Activated CD8-positive, alpha-beta memory T cell treated with anti-CD3 and anti-CD28 coated beads for 24 hours (primary cell): ENCODE data around the gene OVCH2.
"Not testable (repeated sequence)": the region's sequence is repeated elsewhere in the genome, so short reads cannot be mapped to it uniquely, and the experiment has no call there.

ENCODE experiments used
- DNase-seq: peaks from one replicate; pipeline ENCODE4 v3.0.0-alpha.2; 2020

Gene OVCH2, protein sequence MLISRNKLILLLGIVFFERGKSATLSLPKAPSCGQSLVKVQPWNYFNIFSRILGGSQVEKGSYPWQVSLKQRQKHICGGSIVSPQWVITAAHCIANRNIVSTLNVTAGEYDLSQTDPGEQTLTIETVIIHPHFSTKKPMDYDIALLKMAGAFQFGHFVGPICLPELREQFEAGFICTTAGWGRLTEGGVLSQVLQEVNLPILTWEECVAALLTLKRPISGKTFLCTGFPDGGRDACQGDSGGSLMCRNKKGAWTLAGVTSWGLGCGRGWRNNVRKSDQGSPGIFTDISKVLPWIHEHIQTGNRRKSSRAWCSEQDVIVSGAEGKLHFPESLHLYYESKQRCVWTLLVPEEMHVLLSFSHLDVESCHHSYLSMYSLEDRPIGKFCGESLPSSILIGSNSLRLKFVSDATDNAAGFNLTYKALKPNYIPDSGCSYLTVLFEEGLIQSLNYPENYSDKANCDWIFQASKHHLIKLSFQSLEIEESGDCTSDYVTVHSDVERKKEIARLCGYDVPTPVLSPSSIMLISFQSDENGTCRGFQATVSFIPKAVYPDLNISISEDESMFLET

DNA sequence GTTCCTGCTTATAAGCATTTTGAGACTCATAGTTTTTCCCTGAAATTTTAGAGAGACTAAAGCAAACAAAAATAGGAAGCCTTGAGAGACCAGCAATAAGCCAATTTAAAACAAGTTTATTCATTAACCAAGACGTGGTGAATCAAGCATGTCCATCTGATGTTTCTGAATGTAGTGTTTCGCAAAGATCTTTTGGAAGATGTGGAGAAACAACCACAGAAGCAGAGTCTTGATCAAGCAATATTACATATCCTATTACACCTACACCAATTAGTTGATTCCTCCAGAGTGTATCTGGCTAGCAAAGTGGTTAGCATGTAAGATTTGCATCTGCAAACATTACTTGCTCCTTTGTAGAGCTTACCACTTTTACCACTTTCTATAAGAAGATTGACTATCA is at the start of gene OVCH2:
OVCH2 (minus strand) TSS at position 101 of the 400 bp plus-strand sequence; CDS start at position 18, 83 bp downstream.
- no peak for DNase-seq

DNA sequence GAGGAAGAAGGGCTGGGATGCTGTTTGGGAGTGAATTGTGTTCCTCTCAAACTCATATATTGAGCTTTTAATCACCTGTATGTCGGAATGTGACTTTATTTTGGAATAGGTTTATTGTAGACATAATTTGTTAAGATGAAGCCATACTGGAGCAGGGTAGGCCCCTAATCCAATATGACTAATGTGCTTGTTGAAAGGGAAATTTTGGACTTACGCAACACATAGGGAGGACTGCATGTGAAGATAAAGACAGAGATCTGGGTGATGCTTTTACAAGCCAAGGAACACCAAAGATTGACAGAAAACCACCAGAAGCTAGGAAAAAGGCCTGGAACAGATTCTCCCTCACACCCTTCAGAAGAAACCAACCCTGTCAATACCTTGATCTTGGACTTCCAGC is 43.2 kb upstream of the OVCH2 start:
- DNase-seq, result no peak

DNA sequence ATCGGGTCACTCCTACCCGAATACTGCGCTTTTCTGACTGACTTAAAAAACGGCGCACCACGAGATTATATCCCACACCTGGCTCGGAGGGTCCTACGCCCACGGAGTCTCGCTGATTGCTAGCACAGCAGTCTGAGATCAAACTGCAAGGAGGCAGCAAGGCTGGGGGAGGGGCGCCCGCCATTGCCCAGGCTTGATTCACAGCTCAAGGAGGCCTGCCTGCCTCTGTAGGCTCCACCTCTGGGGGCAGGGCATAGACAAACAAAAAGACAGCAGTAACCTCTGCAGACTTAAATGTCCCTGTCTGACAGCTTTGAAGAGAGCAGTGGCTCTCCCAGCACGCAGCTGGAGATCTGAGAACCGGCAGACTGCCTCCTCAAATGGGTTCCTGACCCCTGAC is 28.5 kb upstream of the OVCH2 start:
- not testable (repeated sequence) for DNase-seq

DNA sequence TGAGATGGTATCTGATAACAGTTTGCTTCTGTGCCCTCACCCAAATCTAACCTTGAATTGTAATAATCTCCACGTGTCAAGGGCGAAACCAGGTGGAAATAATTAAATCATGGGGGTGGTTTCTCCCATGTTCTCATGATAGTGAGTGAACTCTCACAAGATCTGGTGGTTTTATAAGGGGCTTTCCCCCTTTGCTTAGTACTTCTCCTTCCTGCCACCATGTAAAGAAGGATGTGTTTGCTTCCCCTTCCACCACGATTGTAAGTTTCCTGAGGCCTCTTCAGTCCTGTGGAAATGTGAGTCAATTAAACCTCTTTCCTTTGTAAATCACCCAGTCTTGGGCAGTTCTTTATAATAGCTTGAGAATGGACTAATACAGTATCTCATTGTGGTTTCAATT is 8.5 kb upstream of the OVCH2 start:
- DNase-seq, result no peak

DNA sequence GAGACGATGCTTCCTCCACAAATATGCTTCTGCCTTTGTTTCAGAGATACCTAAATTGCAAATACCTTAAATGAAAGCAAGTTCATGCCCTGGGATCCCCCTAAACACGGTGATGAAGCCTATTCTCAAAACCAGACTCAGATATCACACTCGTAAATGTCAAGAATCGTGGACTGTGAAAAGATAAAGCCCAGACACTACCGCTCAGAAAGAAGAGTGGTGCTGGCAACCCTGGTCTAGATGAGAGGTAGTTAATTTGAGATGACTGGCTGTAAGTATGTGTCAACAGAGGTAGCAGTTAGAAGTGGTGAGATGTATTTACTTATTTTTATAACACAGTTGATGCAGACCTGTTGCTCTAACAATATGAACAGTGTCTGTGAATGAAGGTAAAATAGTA is 2.5 kb downstream of the OVCH2 start:
- no peak for DNase-seq

DNA sequence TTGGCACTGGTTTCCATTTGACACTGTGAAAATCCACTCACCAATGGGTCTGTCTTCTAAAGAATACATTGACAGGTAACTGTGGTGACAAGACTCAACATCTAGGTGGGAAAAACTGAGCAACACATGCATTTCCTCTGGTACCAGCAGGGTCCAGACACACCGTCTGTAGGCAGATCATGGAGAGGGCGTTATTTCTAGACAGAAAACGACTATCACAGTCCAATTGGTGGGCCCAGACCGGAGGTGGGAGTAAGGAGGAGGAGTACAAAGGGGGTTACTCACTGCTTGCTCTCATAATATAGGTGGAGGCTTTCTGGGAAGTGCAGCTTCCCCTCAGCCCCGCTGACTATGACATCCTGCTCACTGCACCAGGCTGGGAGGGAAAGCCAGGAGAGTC is 9.9 kb downstream of the OVCH2 start:
- no peak for DNase-seq

DNA sequence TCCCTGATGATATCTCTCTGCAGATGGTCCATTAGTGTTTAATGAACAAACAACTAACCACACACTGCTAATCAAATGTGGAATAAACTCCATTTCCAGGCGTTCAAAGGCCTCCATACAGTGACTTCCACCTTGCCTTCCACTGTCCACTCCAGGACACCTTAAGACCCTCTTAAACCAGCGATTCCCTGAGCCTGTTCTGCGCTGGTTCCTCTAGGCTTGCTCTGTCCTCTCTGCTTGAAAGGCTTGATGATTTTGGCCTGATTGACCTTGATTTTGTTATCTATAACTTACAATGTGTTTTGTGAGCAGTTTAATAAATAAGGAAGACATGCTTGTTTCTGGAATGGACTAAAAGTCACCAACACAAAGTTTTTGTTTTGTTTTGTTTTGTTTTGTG is 12.0 kb downstream of the OVCH2 start:
- DNase-seq, result no peak

DNA sequence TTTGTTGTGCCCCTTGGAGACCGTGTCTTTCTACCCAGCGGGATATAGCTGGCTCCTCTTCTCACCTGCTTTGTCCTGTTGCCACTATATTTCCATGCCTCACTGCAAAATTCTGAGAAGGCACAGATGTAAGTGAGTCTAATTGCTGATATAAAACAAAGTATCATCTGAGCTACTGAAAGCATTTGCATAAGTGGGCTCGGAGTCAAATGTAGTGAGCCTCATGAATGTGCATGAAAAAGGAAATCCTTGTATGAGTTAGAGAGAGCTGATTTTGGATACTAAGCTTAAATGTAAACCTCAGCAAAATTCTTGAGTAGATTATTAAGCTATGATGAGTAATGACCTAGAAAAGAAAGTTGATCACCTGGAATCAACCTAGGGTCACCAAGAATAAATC is 13.9 kb downstream of the OVCH2 start:
- no peak for DNase-seq

DNA sequence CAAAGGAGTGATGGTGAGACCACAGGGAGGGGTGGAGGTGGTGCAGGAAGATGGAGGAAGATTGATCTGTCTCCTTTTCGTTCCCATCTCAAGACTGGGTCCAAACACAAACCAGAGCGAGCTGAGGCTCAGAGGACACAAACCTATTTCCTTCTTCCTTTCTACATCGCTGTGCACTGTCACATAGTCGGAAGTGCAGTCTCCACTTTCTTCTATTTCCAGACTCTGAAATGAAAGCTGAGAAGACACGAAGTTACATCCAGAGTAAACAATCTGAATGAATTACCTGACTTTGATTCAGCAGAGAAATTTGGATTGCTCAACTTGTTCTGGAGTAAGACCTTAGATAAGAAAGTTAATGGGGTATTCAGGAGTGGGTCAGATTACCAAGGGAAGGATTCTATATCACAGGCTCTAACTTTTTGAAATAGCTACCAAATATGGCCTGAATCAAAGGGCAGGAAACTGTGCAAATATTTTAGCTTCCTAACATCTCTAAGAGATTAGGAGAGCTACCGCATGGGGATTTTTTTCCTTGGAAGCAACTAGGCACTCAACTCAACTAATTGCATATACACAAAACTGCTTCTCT is 14.4 kb downstream of the OVCH2 start:
- DNase-seq, result no peak

DNA sequence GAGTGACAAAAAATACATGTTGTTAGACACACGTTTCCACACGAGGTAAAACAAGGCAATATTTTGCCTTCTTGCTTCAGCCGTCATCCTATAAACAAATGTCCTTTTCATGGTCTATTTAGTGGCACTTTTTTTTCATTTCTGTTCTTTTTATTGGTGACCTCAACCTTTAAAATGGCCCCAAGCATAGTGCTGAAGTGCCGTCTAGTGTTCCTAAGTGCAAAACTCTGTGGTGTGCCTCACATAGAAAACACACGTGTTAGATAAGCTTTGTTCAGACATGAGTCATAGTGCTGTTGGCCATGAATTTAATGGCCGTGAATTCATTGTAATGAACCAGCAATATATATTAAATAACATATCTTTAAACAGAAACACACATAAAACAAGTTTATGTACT is 15.6 kb downstream of the OVCH2 start:
- no peak for DNase-seq

DNA sequence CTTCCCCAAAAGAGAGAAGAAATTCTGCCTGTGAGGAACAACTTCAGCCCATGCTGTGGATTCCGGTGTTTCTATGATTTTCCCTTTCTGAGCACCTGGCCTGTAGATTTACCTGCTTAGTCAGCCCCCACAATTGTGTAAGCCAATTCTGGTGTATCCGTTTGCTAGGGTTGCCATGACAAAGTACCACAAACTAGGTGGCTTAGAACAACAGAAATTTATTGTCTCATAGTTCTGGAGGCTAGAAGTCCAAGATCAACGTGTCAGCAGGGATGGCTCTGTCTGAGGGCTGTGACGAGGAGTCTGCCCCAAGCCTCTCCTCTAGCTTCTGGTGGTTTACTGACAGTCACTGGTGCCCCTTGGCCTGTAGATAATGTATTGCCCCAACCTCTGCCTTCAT is 17.0 kb downstream of the OVCH2 start:
- no peak for DNase-seq

DNA sequence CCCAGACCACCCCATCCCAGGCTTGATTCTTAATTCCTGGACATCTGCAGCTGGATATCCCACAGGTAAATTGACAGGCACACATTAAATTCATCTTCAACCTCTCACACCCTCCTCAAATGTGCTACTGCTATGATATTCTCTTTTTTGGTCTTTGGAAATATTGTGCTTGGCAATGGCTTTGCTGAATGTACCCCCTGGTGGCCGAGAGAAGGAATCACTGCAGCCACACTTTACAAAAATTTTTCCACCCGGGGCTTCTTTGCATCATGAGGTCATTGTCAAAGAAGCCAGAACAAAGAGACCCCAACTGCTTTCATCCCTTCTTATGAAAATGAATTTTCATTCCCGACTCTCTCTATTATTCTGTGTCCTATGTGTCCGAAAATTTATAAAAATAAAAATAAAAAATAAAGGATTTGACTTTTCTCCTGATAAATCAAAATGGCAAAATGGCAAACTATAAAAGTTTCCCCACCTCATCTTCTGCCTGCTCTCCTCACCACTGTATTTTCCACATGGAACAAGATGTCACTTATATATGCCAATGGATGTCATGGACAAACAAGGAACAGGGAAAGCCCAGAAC is 17.9 kb downstream of the OVCH2 start:
- no peak for DNase-seq

DNA sequence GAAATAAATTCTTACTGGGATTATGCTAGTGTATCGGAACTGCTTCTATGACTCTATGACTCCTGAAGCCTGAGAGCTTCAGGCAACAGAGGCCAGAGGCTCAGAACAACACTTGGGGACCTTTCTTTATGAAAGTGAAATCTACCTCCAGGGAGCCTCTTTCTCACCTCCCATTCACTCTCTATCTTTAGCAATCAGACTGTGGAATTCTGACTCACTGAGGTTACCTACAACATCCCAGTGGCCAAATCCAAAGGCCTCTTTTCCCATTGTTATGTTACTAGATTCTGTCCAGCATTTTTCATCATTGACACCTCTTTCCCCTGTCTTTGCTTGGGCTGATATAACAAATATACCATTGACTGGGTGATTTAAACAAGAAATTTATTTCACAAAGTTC is 18.9 kb downstream of the OVCH2 start:
- no peak for DNase-seq

DNA sequence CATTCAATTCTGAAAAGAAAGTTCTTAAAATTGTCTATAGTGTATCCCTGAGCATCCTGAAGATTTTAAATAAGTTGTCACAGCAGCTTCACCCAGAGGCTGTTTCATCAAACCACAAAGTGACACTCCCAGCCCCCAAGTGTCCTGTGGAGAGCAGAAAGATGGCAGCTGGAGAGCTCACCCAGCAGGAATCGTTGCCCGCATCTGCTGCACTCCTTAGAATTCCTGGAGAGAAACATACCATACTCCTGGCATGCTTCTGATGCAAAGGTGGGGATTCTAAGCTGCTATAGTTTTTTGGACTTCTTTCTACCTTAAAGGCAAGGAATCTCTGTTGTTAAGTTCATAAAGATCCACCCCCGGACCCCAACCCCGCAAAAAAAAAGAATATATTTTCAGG is 19.5 kb downstream of the OVCH2 start:
- no peak for DNase-seq

DNA sequence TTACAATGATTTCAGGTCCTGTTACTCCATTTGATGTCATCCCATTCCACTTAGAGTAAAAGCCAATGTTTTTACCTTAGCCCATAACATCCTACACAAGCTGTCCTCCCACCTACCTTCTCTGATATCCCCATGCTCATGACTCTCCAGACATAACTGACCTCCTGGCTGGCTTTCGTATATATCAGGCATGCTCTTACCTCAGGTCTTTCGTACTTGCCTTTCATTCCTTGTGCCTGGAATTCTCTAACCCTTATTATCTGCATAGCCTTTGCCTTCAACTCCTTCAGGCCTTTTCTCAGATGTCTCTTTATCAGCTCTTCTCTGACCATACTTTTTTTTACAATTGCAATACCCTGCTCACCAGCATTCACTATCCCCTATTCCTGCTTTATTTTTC is 22.7 kb downstream of the OVCH2 start:
- no peak for DNase-seq

DNA sequence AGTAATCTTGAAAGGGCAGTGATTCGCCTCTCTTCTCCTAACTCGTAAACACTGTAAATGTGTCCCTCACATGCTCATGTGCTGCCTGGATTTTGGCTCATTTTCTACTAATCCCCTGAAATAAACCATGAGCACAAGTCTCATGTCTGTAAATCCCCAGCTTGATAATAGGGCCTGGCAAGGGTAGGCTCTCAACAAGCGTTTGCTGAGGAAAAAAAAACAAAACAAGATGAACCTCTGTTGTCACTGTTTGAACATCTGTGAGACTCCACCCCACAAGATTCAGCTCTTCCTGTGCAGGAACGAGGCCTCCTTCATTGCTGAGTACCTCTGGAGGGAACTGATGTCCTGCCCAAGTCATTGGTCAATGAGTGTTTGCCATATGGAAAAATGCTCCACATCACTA is 28.5 kb downstream of the OVCH2 start:
- no peak for DNase-seq

DNA sequence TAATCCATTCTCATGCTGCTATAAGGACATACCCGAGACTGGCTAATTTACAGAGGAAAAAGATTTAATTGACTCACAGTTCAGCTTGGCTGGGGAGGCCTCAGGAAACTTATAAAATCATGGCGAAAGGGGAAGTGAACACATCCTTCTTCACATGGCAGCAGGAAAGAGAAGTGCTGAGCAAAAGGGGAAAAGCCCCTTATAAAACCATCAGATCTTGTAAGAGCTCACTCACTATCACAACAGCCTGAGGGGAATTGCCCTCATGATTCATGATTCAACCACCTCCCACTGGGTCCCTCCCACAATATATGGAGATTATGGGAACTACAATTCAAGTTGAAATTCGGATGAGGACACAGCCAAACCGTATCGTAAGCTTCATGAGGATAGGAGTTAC is 29.2 kb downstream of the OVCH2 start:
- no peak for DNase-seq

DNA sequence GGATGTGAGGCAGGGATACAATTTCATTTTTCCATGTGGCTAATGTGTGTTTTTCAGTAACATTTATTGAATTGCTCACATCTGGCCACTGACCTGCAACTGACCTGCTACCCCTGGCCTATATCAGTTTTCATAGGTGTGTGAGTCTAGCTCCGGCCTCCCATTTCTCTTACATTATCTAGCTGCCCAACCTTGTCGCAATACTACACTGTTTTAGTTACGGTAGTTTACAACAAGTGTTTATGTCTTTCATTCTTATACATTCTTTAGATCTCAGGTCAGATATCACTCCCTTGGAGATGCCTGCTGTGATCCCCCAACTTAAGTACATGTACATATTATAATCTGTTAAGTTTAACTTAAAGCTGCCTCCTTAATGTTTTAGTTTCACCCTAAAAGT is 30.6 kb downstream of the OVCH2 start:
- DNase-seq, result no peak

DNA sequence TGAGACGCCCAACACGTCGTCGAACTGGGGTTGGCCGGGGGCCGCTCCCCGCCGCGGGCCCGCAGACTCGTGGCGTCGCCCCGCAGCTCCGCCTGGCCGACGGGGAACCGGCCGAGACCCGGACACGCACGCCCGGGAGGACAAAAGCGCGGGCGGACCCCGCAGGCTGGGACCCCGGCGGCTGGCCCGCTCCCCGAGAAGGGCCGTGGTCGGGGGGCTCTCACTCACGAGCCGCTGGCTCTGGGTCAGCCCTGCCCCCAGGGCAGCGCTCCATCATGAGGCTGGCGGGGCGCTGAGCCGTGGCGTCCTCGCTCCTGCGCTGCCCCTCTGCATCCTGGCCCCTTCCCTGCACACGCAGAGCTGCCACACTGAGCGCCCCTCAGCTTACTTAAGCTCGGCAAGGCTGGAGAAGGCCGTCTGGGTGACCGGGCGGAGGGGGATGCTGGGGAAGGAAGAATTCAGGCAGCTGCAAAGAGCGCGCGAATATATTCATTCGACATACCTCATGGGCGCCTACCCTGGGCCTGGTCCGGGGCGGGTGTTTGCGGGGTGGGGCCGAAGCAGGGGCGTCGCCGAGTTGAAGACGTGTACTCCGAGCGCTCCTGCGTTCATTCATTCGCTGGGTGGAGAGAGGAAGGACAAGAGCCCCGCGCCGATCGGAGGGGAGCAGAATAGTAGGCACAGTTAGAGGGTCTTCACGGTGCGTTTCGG is 32.4 kb downstream of the OVCH2 start:
- no peak for DNase-seq

DNA sequence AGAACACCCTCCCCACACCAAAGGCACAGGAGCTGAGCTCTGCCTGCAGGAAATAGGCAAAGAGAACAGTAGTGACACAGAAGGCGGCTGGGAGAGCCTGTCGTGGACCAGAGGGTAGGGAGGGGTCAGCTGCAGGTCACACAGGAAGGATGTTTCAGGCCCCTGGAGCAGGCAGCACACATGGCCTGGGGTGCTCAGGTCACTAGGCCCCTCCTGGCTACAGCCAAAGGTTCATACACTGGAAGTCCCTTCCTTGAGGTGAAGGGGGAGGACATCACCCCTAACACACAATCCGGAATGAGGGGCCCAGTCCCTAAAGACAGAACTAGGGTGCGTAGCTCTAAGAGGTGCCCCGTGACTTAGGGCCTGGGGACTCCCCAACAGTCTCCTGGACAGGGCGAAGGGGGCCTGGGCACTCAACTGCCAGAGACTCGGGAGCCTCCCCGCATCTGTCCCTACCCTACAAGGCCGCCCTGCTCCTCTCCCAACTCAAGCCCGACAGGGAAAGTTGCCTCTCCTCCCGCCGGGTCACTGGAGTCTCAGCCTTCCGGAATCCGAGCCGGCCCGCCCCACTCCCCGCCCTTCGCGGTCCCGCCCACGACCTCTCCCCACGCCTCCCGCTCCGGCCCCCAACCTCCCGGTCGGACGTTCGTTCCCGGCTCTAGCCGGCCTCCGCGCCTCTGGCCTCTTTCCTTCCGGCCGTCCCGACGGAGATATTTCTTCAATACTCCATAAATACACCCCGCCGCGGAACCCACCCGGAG is 33.1 kb downstream of the OVCH2 start, which contains the start of gene CYB5R2:
CYB5R2 (minus strand) TSS at position 541 of the 764 bp plus-strand sequence. CDS start 675 bp downstream, outside the sequence.
- DNase-seq, result no peak

DNA sequence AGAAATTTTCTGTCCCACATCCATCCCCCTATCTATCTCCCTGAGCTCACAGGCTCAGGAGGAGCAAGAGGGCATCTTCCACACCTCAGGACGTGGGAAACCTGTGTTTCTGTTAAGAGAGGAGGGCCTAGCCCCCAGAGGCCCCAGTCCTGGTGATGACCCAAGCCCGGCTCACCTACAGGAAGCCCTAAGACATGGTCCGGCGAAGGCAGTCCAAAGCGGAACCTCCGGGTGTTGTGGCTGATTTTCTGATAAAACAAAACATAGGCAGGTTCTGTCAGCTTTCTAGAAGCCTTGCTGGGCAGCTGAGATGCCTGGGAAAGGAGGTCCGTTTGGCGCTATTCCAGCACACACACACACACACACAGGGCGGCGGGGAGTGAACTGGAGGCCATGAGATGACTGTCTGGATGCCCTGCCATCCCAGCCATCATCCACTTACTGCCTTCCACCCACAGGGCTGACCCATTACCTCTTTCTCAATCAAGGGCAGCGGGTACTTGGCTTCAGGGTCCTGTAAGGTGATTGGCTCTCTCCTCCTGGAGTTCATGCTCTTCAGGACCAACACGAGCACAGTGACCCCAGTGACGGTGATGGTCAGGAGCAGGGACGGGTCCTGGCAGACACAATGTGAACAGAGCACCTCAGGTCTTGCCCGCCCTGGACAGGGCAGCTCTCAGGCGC is 33.9 kb downstream of the OVCH2 start:
- DNase-seq, result no peak
